RWPE1 (cell line): ENCODE results near the gene IPP.
"Not testable (repeated sequence)": the region's sequence is repeated elsewhere in the genome, so short reads cannot be mapped to it uniquely, and the experiment has no call there.

ENCODE experiments used
- CTCF ChIA-PET: fragments of 350-600 bp; sonication (Branson Sonifier 250); formaldehyde crosslinking; extraction: SDS; loops from one replicate; lab custom pipeline; 2021; lab: Yijun Ruan, JAX
- POLR2A ChIA-PET: fragments of 400-600 bp; formaldehyde crosslinking; extraction: SDS; loops from one replicate; lab custom pipeline; 2020; ENCODE audit warnings: antibody characterized with exemption; ENCODE audit not compliant: low non-redundant PET; lab: Yijun Ruan, JAX
- DNase-seq: peaks from one replicate; pipeline ENCODE4 v3.0.0; 2012; ENCODE audit warnings: low spot score
- H3K27ac ChIP-seq: fragments of 450-650 bp; 2 replicates; pipeline ENCODE4 v1.5.1; 2017
- CTCF ChIP-seq: fragments of 450-650 bp; conservative IDR thresholded peaks from 2 replicates; pipeline ENCODE4 v1.5.1; 2017; ENCODE audit warnings: low read depth, mild to moderate bottlenecking

The IPP gene

GRCh38 chr1:45685308-45686014 is 65.0 kb downstream of the IPP start:
- no peak for DNase-seq
- ChIA-PET POLR2A (interaction anchor here (0.9 kb wide), 1 partner anchor 12 kb away, joined by 4 read pairs; no protein-coding TSS in a partner anchor), CTCF (interaction anchor here (0.6 to 0.7 kb wide), 2 partner anchors 129 to 319 kb away, joined by 4 read pairs; no protein-coding TSS in a partner anchor)
- peak overlapping the region; percentile 92 for H3K27ac ChIP-seq
- TF ChIP-seq CTCF, result no peak

GRCh38 chr1:45684402-45684801 is 66.1 kb downstream of the IPP start:
- ChIA-PET CTCF (interaction anchor here (0.5 kb wide), 1 partner anchor 11 kb away, joined by 3 read pairs; no protein-coding TSS in a partner anchor), POLR2A (no interaction called here)
- H3K27ac ChIP-seq, result no peak overlapping the region
- no peak for DNase-seq
- no peak for TF ChIP-seq CTCF

GRCh38 chr1:45682942-45683341 is 67.5 kb downstream of the IPP start:
- ChIA-PET POLR2A (interaction anchor here (0.6 to 0.7 kb wide), 2 partner anchors 18 to 97 kb away, joined by 4 to 12 read pairs; no protein-coding TSS in a partner anchor), CTCF (no interaction called here)
- TF ChIP-seq CTCF, result no peak
- no peak overlapping the region for H3K27ac ChIP-seq
- DNase-seq, result no peak

GRCh38 chr1:45679123-45679522 is 71.3 kb downstream of the IPP start:
- no peak for DNase-seq
- TF ChIP-seq CTCF, result no peak
- POLR2A ChIA-PET, result no interaction called here
- no peak overlapping the region for H3K27ac ChIP-seq
- CTCF ChIA-PET, result no interaction called here

GRCh38 chr1:45678489-45678888 is 72.0 kb downstream of the IPP start:
- no peak for TF ChIP-seq CTCF
- no peak overlapping the region for H3K27ac ChIP-seq
- CTCF ChIA-PET, result interaction anchor here (0.6 kb wide), 2 partner anchors 108 to 203 kb away, joined by 3 read pairs; no protein-coding TSS in a partner anchor
- DNase-seq, result no peak
- POLR2A ChIA-PET, result no interaction called here

- POLR2A ChIA-PET, result no interaction called here
- DNase-seq, result no peak
- H3K27ac ChIP-seq, result no peak overlapping the region
- CTCF ChIA-PET, result interaction anchor here (0.6 kb wide), 1 partner anchor 108 kb away, joined by 3 read pairs; no protein-coding TSS in a partner anchor
- TF ChIP-seq CTCF, result no peak
Observed at GRCh38 chr1:45677751-45678245, 72.7 kb downstream of the IPP start.

- DNase-seq, POLR2A ChIA-PET, H3K27ac ChIP-seq: not testable (repeated sequence)
- CTCF ChIA-PET, result interaction anchor here (0.7 to 1.0 kb wide), 2 partner anchors 52 to 1299 kb away, joined by 3 read pairs; no protein-coding TSS in a partner anchor
Observed at GRCh38 chr1:45676553-45676952, 73.9 kb downstream of the IPP start.
